HG03442 (cell line): ENCODE data around the gene ADCK2.
"Not testable (repeated sequence)": the region's sequence is repeated elsewhere in the genome, so short reads cannot be mapped to it uniquely, and the experiment has no call there.

ENCODE experiments used
- ATAC-seq: cut with Tn5 transposase; IDR thresholded peaks from one replicate; pipeline ENCODE4 v1.9.1; 2021; ENCODE audit warnings: mild to moderate bottlenecking, moderate library complexity; ENCODE audit not compliant: unreplicated experiment

The ADCK2 gene

GRCh38 chr7:140673063-140673773 is 473 bp downstream of the ADCK2 start:
- ATAC-seq = peak; percentile 42

GRCh38 chr7:140673774-140674155 is 1.0 kb downstream of the ADCK2 start:
- no peak for ATAC-seq

GRCh38 chr7:140674356-140674800 is 1.6 kb downstream of the ADCK2 start:
- no peak for ATAC-seq

GRCh38 chr7:140674899-140675701 is 2.4 kb downstream of the ADCK2 start:
- ATAC-seq = no peak

- ATAC-seq = no peak
Observed at GRCh38 chr7:140675726-140676125, 3.0 kb downstream of the ADCK2 start.

- ATAC-seq = peak; percentile 49
Observed at GRCh38 chr7:140676306-140676705, 3.6 kb downstream of the ADCK2 start.

- ATAC-seq = not testable (repeated sequence)
Observed at GRCh38 chr7:140676956-140677355, 4.2 kb downstream of the ADCK2 start.

GRCh38 chr7:140677496-140677895 is 4.8 kb downstream of the ADCK2 start:
- ATAC-seq = no peak

- ATAC-seq = no peak
Observed at GRCh38 chr7:140678081-140678815, 5.5 kb downstream of the ADCK2 start.

DNA sequence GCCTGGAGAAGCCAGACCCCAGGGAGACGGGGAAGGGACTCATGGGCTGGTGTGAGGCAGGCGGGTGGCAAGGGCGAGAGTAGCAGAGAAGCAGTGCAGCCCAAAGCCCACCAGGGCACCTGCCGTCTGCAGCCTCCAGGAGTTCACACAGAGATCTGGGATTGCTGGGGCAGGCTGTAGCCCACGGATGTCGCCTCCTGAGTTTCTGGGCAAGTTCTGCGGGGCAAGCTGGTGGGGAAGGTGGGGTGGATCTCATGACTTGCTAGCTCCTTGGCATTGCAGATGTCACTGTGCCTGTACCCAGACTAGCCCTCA is 6.0 kb downstream of the ADCK2 start:
- no peak for ATAC-seq

DNA sequence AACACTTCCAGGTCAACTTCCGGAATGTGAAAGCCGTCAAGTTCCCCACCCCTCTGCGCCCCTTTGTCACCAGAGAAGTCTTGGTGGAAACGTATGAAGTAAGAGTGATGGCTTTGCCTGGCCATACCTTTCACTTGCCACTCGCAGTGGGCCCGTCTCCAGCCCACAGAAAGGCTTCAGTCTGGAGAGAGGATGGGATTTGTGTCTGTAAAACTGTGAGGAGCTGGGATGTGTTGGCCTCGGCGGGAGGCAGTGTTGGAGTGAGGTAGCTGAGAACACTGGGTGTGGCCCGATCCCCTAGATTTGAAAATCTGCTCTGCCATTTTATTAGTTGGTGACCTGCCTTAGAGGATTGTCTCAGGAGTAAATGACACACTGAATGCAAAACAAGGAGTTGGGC is 6.4 kb downstream of the ADCK2 start:
- no peak for ATAC-seq

DNA sequence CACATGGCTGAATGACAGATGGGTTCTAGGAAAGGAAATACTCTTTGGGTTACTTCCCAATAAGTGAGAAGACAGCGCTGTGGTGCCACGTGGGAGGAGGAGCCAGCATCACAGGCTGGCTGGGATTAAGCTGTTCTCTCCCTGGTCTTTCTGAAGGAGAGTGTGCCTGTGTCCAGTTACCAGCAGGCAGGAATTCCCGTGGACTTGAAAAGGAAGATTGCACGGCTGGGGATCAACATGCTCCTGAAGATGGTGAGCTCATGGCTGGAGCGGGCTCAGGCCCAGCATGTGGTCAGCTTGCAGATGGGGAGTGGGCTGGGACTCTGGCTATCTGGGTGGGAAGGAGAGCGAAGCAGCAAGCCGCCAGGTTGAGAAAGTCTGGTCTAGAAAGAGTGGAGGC is 8.1 kb downstream of the ADCK2 start:
- no peak for ATAC-seq

DNA sequence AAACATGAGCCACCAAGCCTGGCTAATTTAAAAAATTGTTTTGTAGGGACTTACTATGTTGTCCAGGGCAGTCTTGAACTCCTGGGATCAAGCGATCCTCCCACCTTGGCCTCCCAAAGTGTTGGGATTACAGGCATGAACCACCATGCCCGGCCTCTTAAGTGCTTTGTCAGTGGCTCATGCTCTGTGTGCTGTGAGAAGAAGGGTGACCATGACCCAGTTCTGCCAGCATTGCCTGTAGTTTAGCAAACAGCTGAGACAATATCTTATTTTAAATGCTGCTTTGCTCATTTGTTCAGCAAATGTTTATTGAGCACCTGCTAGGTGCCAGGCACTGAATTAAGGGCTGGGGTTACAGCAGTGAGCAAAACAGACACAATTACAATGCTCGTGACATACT is 9.0 kb downstream of the ADCK2 start:
- no peak for ATAC-seq

- ATAC-seq = no peak
Observed at GRCh38 chr7:140683657-140684056, 10.9 kb downstream of the ADCK2 start.

DNA sequence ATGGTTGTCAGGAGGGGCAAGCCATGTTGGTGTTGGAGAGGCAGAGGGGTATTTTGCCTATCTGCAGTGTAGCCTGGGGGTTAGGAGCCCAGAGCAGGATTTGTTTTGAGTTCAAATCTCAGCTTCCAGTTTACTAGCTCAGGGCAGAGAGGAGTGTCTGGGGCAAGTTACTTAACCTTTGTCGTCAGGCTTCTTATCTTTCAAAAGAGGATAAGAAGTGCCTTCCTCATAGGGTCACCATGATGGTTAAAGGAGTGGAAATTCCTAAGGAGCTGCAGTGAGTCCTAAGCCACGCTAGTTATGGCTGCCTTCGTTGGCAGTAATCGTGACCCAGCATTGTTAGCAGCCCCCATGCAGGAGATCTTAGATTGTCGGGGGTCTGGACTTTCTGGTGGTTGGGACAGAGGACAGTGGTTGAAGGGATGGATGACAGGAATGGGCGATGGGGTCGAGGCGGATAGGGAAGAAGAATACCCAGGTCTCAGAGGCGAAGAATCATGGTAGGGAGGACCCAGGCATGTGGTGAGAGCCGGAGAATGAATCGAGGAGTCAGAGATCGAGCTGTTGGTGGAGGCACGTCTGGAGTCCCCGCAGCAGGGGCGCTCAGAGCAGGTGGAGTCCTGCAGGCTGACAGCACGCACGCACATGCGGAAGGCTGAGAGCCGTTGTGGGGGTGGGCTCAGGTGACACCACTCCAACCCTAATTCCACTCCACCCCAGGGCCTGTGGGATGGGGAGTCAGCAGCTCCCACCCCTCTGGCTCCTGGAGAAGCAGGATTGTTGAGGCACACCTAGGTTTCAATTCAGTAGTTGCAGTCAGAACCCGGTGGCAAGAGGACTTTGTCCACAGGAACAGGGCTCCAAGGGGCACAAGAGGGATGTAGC is 11.6 kb downstream of the ADCK2 start:
- ATAC-seq = no peak

DNA sequence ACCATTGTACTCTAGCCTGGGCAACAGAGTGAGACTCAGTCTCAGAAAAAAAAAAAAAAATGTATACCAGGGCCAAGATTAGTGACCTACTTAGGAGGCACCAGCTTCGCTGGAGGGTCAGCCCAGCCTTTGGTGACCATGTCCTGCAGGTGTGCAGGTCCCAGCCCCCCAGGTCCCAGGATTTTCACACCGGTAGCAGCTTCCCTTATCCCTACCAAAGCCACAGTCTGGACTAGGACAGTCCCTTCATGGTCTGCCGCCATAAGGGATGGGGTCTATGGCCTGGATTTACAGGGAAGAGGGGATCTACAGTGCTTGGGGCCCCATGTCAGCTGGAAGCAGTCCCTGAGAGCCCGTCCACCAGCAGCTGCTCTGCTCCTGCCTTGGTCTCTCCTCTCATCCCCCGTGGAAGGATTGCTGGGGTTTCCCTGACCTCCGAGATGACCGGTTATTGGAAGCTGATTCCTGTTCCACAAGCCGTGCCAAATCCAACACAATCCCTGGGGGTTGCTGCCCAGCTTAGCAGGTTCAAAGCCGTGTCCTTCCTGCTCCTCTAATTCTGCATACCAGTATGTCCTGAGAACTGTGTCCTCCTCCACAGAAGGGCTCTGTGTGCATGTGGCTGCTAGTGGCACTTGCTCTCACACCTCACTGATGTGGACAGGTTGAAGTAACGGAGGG is 12.8 kb downstream of the ADCK2 start:
- ATAC-seq = no peak

DNA sequence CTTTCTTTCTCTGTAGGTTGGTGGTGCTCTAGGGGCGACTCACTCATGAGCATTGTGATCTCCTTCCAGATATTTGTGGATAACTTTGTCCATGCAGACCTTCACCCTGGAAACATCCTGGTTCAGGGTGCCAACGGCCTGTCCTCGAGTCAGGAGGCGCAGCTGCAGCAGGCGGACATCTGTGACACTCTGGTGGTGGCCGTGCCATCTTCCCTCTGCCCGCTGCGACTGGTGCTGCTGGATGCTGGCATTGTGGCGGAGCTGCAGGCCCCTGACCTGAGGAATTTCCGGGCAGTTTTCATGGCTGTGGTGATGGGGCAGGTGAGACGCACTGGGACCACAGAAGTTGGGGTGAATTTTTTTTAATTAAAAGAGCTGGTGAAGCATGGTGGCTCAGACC is 14.2 kb downstream of the ADCK2 start:
- ATAC-seq = no peak

- no peak for ATAC-seq
Observed at GRCh38 chr7:140688341-140688740, 15.6 kb downstream of the ADCK2 start.

DNA sequence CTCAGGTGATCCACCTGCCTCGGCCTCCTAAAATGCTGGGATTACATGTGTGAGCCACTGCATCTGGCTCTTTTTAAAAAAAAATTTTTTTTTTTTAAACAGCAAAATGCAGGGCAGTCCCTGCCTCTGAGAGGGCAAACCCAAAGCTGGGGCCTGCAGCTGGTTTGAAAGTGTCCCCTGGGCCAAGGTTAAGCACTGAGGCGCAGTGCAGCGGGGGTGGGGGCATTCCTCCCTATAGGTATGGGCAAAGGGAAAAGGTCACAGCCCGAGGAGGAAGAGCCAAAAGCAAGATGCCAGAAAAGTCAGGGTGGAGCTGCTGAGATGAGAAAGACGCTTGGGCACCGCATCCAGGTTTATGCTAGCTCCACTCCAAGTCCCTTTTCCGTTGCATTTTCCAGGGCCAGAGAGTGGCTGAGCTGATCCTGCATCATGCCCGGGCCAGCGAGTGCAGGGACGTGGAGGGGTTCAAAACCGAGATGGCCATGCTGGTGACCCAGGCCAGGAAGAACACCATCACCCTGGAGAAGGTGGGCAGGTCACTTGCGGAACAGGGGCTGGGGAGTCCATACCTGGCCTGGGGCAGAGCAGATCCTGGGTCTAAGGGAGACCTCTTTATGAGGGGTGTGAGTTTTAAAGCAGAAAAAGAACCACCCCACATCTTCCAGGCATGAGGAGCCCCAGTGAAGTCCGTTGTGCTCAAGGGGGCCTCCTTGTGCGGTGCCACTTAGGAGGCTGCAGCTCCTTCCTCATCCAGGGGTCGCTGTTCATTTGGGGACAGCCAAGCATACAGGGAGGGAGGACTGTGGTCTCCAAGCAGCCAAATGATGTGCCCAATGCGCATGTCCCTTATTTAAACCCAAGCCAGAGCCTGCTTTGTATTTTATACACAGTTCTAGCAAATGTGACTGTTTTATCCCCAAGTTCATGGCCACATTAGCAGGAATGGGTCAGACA is 16.7 kb downstream of the ADCK2 start:
- ATAC-seq = no peak
